Chondrocyte (in vitro differentiated cells): Measurements from ENCODE around the gene TRIM34. TPM values are rescaled to one million over a fixed set of nuclear protein-coding genes. Genes with fewer than 3 reads are reported as not detected.

ENCODE experiments used
- DNase-seq: peaks from one replicate; pipeline ENCODE4 v3.0.0; 2021; ENCODE audit warnings: mixed read lengths, low spot score
- H3K27ac Mint-ChIP-seq: one replicate; pipeline ENCODE4 v1.8.0; 2021; ENCODE audit warnings: mild to moderate bottlenecking, moderate library complexity, mixed read lengths; ENCODE audit not compliant: unreplicated experiment
- H3K27me3 Mint-ChIP-seq: 2 replicates; pipeline ENCODE4 v1.8.0; 2021; ENCODE audit warnings: low read depth, mixed read lengths
- H3K36me3 Mint-ChIP-seq: 2 replicates; pipeline ENCODE4 v1.8.0; 2021; ENCODE audit warnings: low read depth, mixed read lengths
- H3K4me1 Mint-ChIP-seq: 2 replicates; pipeline ENCODE4 v1.8.0; 2021; ENCODE audit warnings: low read depth, mild to moderate bottlenecking, mixed read lengths
- H3K4me3 Mint-ChIP-seq: one replicate; pipeline ENCODE4 v1.8.0; 2021; ENCODE audit warnings: mild to moderate bottlenecking, moderate library complexity, mixed read lengths; ENCODE audit not compliant: unreplicated experiment
- H3K9me3 Mint-ChIP-seq: 2 replicates; pipeline ENCODE4 v1.8.0; 2021; ENCODE audit warnings: low read depth, mixed read lengths
- total RNA-seq: library from RNA; stranded (reverse); gene quantifications from 3 replicates; pipeline ENCODE4 v1.2.1, GENCODE V29; 2021
- TF ChIP-seq, protein P1 (sequence below): fragments of 200-600 bp; sonication (generic); IDR thresholded peaks from 2 replicates; pipeline ENCODE4 v1.5.0; 2021; ENCODE audit warnings: antibody characterized with exemption, mild to moderate bottlenecking, moderate library complexity

TRIM34 gene
- total RNA-seq, 1 donor from 2014 or later: 2.1 TPM

DNA sequence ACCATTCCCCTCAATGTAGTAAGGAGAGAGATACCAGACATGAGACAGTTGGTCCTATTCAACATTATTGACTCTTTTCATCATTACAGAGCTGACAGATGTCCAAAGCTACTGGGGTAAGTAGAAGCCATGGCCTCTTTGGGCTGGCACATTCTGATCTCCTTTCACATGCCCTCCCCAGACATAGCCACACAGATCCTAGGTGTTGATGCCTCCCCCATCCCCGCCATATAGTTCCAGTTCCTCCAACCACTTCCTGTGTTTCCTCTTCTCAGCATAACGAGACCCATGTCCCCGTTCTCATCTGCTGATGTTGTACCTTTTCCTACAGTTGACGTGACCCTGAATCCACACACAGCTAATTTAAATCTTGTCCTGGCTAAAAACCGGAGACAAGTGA, 14.4 kb upstream of the TRIM34 start:
- H3K4me3 Mint-ChIP-seq: no peak overlapping the region
- no peaks in the 10 kb centered on the region for H3K27me3 Mint-ChIP-seq
- no peak overlapping the region for H3K27ac Mint-ChIP-seq
- H3K9me3 Mint-ChIP-seq: no peaks in the 10 kb centered on the region
- DNase-seq: no peak
- peaks cover 19% of the 10 kb centered on the region for H3K4me1 Mint-ChIP-seq
- TF ChIP-seq, protein P1, sequence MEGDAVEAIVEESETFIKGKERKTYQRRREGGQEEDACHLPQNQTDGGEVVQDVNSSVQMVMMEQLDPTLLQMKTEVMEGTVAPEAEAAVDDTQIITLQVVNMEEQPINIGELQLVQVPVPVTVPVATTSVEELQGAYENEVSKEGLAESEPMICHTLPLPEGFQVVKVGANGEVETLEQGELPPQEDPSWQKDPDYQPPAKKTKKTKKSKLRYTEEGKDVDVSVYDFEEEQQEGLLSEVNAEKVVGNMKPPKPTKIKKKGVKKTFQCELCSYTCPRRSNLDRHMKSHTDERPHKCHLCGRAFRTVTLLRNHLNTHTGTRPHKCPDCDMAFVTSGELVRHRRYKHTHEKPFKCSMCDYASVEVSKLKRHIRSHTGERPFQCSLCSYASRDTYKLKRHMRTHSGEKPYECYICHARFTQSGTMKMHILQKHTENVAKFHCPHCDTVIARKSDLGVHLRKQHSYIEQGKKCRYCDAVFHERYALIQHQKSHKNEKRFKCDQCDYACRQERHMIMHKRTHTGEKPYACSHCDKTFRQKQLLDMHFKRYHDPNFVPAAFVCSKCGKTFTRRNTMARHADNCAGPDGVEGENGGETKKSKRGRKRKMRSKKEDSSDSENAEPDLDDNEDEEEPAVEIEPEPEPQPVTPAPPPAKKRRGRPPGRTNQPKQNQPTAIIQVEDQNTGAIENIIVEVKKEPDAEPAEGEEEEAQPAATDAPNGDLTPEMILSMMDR: no peak
- no peaks in the 10 kb centered on the region for H3K36me3 Mint-ChIP-seq

DNA sequence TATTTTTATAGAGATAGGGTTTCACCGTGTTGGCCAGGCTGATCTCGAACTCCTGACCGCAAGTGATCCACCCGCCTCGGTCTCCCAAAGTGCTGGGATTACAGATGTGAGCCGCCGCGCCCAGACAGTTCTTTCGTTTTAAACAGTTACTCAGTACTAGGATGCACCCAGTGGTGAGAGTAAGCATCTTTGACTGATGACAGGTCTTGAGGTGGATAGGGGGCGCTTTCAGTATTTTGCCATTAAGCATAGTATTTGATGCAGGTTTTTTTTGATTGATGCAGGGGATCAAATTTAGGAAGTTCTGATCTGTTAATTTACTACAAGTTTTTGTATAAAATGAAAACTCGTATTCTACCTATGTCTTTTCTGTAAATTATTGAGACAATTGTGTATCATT, 13.2 kb upstream of the TRIM34 start:
- H3K9me3 Mint-ChIP-seq: no peaks in the 10 kb centered on the region
- no peaks in the 10 kb centered on the region for H3K36me3 Mint-ChIP-seq
- H3K4me3 Mint-ChIP-seq: no peak overlapping the region
- no peaks in the 10 kb centered on the region for H3K27me3 Mint-ChIP-seq
- no peak for DNase-seq
- peaks cover 8% of the 10 kb centered on the region for H3K4me1 Mint-ChIP-seq
- TF ChIP-seq, protein P1: no peak
- H3K27ac Mint-ChIP-seq: no peak overlapping the region

DNA sequence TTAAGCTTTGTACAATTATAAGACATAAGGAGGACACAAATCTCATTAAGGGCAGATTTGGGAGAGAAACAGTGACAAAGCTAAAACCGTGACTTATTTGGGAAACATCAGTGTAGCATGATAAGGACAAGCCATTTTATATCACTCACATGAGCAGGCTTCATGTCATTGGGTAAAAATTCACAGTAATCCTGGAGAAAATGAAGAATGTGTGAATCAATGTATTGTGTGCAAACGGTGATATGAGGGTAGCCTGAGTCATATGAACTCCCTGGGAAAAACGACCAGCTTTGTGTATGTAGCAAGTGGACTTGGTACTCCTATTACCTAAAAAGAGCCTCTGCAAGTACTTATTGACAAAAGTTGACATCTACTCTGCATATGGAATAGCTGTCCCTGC, 6.0 kb upstream of the TRIM34 start:
- TF ChIP-seq, protein P1: no peak
- H3K27me3 Mint-ChIP-seq: no peaks in the 10 kb centered on the region
- no peaks in the 10 kb centered on the region for H3K36me3 Mint-ChIP-seq
- no peaks in the 10 kb centered on the region for H3K9me3 Mint-ChIP-seq
- peaks cover 38% of the 10 kb centered on the region for H3K4me1 Mint-ChIP-seq
- H3K4me3 Mint-ChIP-seq: no peak overlapping the region
- H3K27ac Mint-ChIP-seq: no peak overlapping the region
- no peak for DNase-seq

DNA sequence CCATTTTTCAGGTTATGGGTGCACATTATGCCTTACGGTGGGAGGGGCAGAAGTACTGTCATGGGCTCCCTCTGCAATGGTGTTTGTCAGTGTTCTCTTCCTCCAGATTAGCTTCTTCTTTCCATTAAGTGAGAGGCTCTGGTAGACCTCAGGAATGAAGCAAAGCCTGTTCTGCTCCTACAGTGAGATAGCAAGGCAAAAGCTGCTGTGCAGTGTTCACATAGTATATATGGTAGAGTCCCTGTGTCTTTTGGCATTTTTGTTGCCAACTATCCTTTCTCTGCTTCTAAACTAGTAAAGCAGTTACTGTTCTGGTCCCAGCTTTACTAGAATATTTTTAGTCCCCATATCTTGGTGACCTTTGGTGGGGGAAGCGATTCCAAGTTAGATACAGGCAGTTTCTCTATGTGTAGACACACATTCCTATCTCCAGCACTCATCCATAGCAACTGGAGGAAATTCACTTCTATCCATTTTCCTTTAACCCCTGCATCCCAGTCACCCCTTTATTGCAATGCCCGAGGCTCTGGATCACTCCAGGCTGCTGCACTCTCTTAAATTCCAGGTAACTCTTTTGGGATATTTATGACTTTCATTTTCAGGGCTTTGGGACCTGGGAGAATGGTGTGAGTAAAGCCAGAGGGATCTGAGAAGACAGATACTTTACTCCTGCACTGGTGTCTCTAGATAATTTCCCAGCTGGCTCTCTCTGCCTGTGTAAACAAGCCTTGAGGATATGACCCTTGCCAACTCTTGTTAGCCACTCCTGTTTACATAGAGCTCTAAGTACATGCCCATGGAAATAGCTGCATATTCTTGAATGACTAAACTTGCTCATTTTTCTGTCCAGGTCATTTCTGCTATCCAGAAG, 3.9 kb upstream of the TRIM34 start:
- Mint-ChIP-seq H3K27ac (peak overlapping the region; percentile 81), H3K4me3 (peak overlapping the region; percentile 37), H3K4me1 (peaks cover 52% of the 10 kb centered on the region), H3K36me3 (no peaks in the 10 kb centered on the region), H3K27me3 (no peaks in the 10 kb centered on the region), H3K9me3 (no peaks in the 10 kb centered on the region)
- DNase-seq: no peak
- TF ChIP-seq, protein P1: no peak

DNA sequence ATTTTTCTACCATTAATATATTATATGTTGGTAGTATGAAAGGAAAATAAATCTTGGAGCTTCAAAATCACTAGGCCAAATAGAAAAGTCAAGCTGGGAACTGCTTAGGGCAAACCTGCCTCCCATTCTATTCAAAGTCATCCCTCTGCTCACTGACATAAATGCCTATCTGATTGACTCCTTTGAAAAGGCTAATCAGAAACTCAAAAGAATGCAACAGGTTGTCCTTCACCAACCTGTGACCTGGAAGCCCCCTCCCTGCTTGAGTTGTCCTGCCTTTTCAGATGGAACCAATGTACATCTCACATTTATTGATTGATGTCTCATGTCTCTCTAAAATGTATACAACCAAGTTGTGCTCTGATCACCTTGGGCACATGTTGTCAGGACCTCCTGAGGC, 3.2 kb upstream of the TRIM34 start:
- no peak for DNase-seq
- Mint-ChIP-seq H3K4me1 (peaks cover 54% of the 10 kb centered on the region), H3K27ac (peak overlapping the region; percentile 81), H3K4me3 (no peak overlapping the region), H3K9me3 (no peaks in the 10 kb centered on the region), H3K27me3 (no peaks in the 10 kb centered on the region), H3K36me3 (no peaks in the 10 kb centered on the region)
- TF ChIP-seq, protein P1: no peak
